ENCODE results near the gene YIF1B. TPM values are rescaled to one million over a fixed set of nuclear protein-coding genes. Genes with fewer than 3 reads are reported as not detected.

YIF1B gene
- total and polyA plus RNA-seq, 2 experiments from 2014 or later: 82.8 to 106 TPM

- Mint-ChIP-seq H3K27ac (no peak overlapping the region), H3K9me3 (peaks cover 6% of the 10 kb centered on the region; the same call in 1 of the 3 replicates), H3K36me3 (ENCODE audit: low read depth) (no peaks in the 10 kb centered on the region), H3K4me3 (no peak overlapping the region), H3K4me1 (peaks cover 8% of the 10 kb centered on the region; the same call in 2 of the 3 replicates), H3K27me3 (ENCODE audit: insufficient read depth, low read depth, poor library complexity) (peaks cover 17% of the 10 kb centered on the region)
- DNase-seq (ENCODE audit: low spot score) (no peak), ATAC-seq (no peak)
- Histone ChIP-seq H2AFZ (no peak overlapping the region), H3K79me2 (replicated peaks; ENCODE audit: insufficient read depth) (no peaks in the 10 kb centered on the region), H3K27me3 (ENCODE audit: insufficient read depth) (no peaks in the 10 kb centered on the region; the same call in 1 of the 2 replicates), H3K4me2 (no peak overlapping the region), H3K4me1 (ENCODE audit: insufficient read depth) (peaks cover 9% of the 10 kb centered on the region; the same call in 1 of the 2 replicates), H3K9me2 (ENCODE audit: insufficient read depth) (no peaks in the 10 kb centered on the region), H3K27ac (ENCODE audit: low read depth) (no peak overlapping the region), H3K4me3 (no peak overlapping the region), H3F3A (replicated peaks; ENCODE audit: low read depth) (0 out of 2 replicates have a peak, but pooled peaks cover 4% of the 10 kb centered on the region), H4K20me1 (replicated peaks; ENCODE audit: insufficient read depth) (no peaks in the 10 kb centered on the region), H3K36me3 (ENCODE audit: insufficient read depth) (no peaks in the 10 kb centered on the region)
- TF ChIP-seq ZNF331 (CRISPR knock-in tag; IDR thresholded peaks at IDR 0.05; ENCODE audit: low read depth) (no peak), NANOG (IDR thresholded peaks at IDR 0.05; ENCODE audit: borderline replicate concordance) (no peak), REST (IDR thresholded peaks at IDR 0.05; ENCODE audit: unreplicated experiment) (no peak), CREB1 (CRISPR knock-in tag; IDR thresholded peaks at IDR 0.05; ENCODE audit: low read depth) (no peak), ETS1 (IDR thresholded peaks at IDR 0.05) (no peak), ZNF114 (CRISPR knock-in tag; IDR thresholded peaks at IDR 0.05) (no peak), EZH2phosphoT487 (IDR thresholded peaks at IDR 0.05; ENCODE audit: unreplicated experiment) (no peak), EZH2 (IDR thresholded peaks at IDR 0.05; ENCODE audit: low read depth, unreplicated experiment) (no peak), ZNF462 (CRISPR knock-in tag; IDR thresholded peaks at IDR 0.05) (no peak), CTCF (conservative IDR thresholded peaks at IDR 0.05; ENCODE audit: low read depth in 2 of 2) (no peak), POLR2AphosphoS5 (IDR thresholded peaks at IDR 0.05; ENCODE audit: low read depth) (no peak), JUNB (IDR thresholded peaks at IDR 0.05; ENCODE audit: unreplicated experiment) (no peak), STAT1 (IDR thresholded peaks at IDR 0.05; ENCODE audit: unreplicated experiment) (no peak)
Measured at GRCh38 chr19:38298821-38299680, 16.7 kb downstream of the YIF1B start.
